HCT116 (cell line): Measurements from ENCODE around the gene RIPK4. TPM values are rescaled to one million over a fixed set of nuclear protein-coding genes. Genes with fewer than 3 reads are reported as not detected.

ENCODE experiments used
- ATAC-seq: fragments of 200-7000 bp; cut with Tn5 transposase; 2 replicates; pipeline ENCODE4 v1.9.1; 2020; ENCODE audit warnings: mild to moderate bottlenecking, moderate library complexity
- BruUV-seq: library from RNA; stranded (reverse); fragments of 400-500 nt; replicated peaks from 2 replicates; lab custom pipeline; 2021; lab: Mats Ljungman, UMichigan
- CTCF ChIA-PET: fragments of 300-600 bp; sonication (Branson Sonifier 250); formaldehyde crosslinking; loops from one replicate; lab custom pipeline; 2021; ENCODE audit warnings: antibody characterized with exemption; lab: Charles Lee
- POLR2A ChIA-PET: fragments of 300-600, 350-600 bp; sonication (Branson Sonifier 250); formaldehyde crosslinking; loops from one replicate; lab custom pipeline; 2021; ENCODE audit warnings: antibody characterized with exemption; lab: Charles Lee
- RAD21 ChIA-PET, 2 experiments: fragments of 300-600 bp; sonication (Branson Sonifier 250); formaldehyde crosslinking; loops; one replicate each; lab custom pipeline; 2023; ENCODE audit warnings: low total read pairs in 2 of 2; ENCODE audit not compliant: uncharacterized antibody in 2 of 2, unreplicated experiment in 2 of 2, low non-redundant PET in 1 of 2; lab: Charles Lee
- DNase-seq: peaks from one replicate; pipeline ENCODE4 v3.0.0-alpha.2; 2010; ENCODE audit warnings: low read depth, low spot score
- H2AFZ ChIP-seq: fragments of 200-600 bp; shearing (Covaris generic), sonication (generic); 2 replicates; pipeline ENCODE4 v1.6.1; 2017; ENCODE audit warnings: low read depth, mixed run types, mixed read lengths, antibody characterized with exemption, low read length; ENCODE audit not compliant: poor library complexity, severe bottlenecking
- H3K27ac ChIP-seq: 2 replicates; pipeline ENCODE4 v1.5.1; 2012; ENCODE audit warnings: low read depth, low read length
- H3K27me3 ChIP-seq: fragments of 200-600 bp; sonication (generic); 2 replicates; pipeline ENCODE4 v1.6.1; 2016; ENCODE audit warnings: mixed run types, low read length, mixed read lengths; ENCODE audit not compliant: insufficient read depth
- H3K36me3 ChIP-seq, 2 experiments: fragments of 200-500 bp in 1 of 2; fragments of 200-600 bp in 1 of 2; sonication (Bioruptor generic) in 1 of 2; sonication (generic) in 1 of 2; 2 replicates each; pipeline versions ENCODE4 v1.5.1 to v1.6.1; 2014 to 2016; ENCODE audit warnings: low read length in 2 of 2, inconsistent platforms in 1 of 2, mixed read lengths in 1 of 2, mixed run types in 1 of 2; ENCODE audit not compliant: insufficient read depth in 2 of 2, control insufficient read depth in 1 of 2
- H3K4me1 ChIP-seq, 2 experiments: fragments of 200-600 bp in 1 of 2; sonication (generic) in 1 of 2; 2 replicates each; pipeline versions ENCODE4 v1.5.1 to v1.6.1; 2012 to 2017; ENCODE audit warnings: low read length in 2 of 2, inconsistent platforms in 1 of 2, mild to moderate bottlenecking in 1 of 2, mixed read lengths in 1 of 2, mixed run types in 1 of 2, moderate library complexity in 1 of 2; ENCODE audit not compliant: insufficient read depth in 2 of 2, control insufficient read depth in 1 of 2
- H3K4me2 ChIP-seq: fragments of 200-600 bp; sonication (generic); 2 replicates; pipeline ENCODE4 v1.6.1; 2017; ENCODE audit warnings: mixed run types, low read length, mixed read lengths
- H3K4me3 ChIP-seq, 2 experiments: fragments of 200-600 bp in 1 of 2; sonication (generic) in 1 of 2; replicated peaks in 1 of 2; 2 replicates each; pipeline ENCODE4 v1.5.1; 2011 to 2016; ENCODE audit warnings: low read length in 2 of 2, control low read depth in 1 of 2, low read depth in 1 of 2, mild to moderate bottlenecking in 1 of 2, mixed read lengths in 1 of 2, mixed run types in 1 of 2
- H3K79me2 ChIP-seq: fragments of 200-600 bp; sonication (generic); 2 replicates; pipeline ENCODE4 v1.6.1; 2017; ENCODE audit warnings: mild to moderate bottlenecking, mixed run types, low read length, moderate library complexity, mixed read lengths; ENCODE audit not compliant: insufficient read depth
- H3K9ac ChIP-seq: fragments of 200-600 bp; sonication (generic); 2 replicates; pipeline ENCODE4 v1.6.1; 2016; ENCODE audit warnings: low read length, mixed read lengths
- H3K9me2 ChIP-seq: fragments of 200-600 bp; sonication (generic), shearing (Covaris generic); 2 replicates; pipeline ENCODE4 v1.6.1; 2017; ENCODE audit warnings: mixed run types, mild to moderate bottlenecking, moderate library complexity; ENCODE audit not compliant: insufficient read depth
- H3K9me3 ChIP-seq, 2 experiments: fragments of 200-500 bp in 1 of 2; fragments of 200-600 bp in 1 of 2; sonication (Bioruptor generic) in 1 of 2; sonication (generic) in 1 of 2; 2 replicates each; pipeline ENCODE4 v1.6.1; 2014 to 2017; ENCODE audit warnings: low read length in 2 of 2, mixed read lengths in 2 of 2, inconsistent platforms in 1 of 2, low read depth in 1 of 2, mild to moderate bottlenecking in 1 of 2, mixed run types in 1 of 2, moderate library complexity in 1 of 2; ENCODE audit not compliant: control insufficient read depth in 1 of 2, insufficient read depth in 1 of 2
- H4K20me1 ChIP-seq: fragments of 200-600 bp; sonication (generic), shearing (Covaris generic); 2 replicates; pipeline ENCODE4 v1.6.1; 2017; ENCODE audit warnings: mixed run types, mild to moderate bottlenecking, moderate library complexity; ENCODE audit not compliant: insufficient read depth
- EZH2 ChIP-seq: fragments of 200-600 bp; sonication (generic); IDR thresholded peaks from 2 replicates; pipeline ENCODE4 v1.6.1; 2017; ENCODE audit warnings: antibody characterized with exemption, mixed run types
- EZH2phosphoT487 ChIP-seq: fragments of 200-600 bp; IDR thresholded peaks from 2 replicates; pipeline ENCODE4 v1.6.1; 2018; ENCODE audit warnings: antibody characterized with exemption, borderline replicate concordance
- REST ChIP-seq: IDR thresholded peaks from 2 replicates; pipeline ENCODE4 v1.6.1; 2012; ENCODE audit warnings: low read depth
- SIN3A ChIP-seq: IDR thresholded peaks from 2 replicates; pipeline ENCODE4 v1.6.1; 2012; ENCODE audit warnings: low read depth
- SP1 ChIP-seq: IDR thresholded peaks from 2 replicates; pipeline ENCODE4 v1.6.1; 2012; ENCODE audit warnings: low read depth
- ZBTB33 ChIP-seq: IDR thresholded peaks from 2 replicates; pipeline ENCODE4 v1.6.1; 2011; ENCODE audit warnings: mild to moderate bottlenecking, low read length, moderate library complexity; ENCODE audit not compliant: insufficient replicate concordance; ENCODE audit errors: extremely low read depth
- ZFX ChIP-seq: fragments of 450-650 bp; IDR thresholded peaks from 2 replicates; pipeline ENCODE4 v1.6.1; 2017
- ZNF274 ChIP-seq: fragments of 200-500 bp; sonication (Bioruptor generic); IDR thresholded peaks from 2 replicates; pipeline ENCODE4 v1.6.1; 2014; ENCODE audit warnings: mild to moderate bottlenecking, low read depth, low read length, inconsistent platforms
- intact Hi-C: fragments of 100-400 bp; cut with micrococcal nuclease; formaldehyde crosslinking; loops from 2 replicates; pipeline ENCODE4 v1.10.0; 2022
- total RNA-seq: library from RNA; stranded (reverse); gene quantifications from one replicate; pipeline ENCODE4 v1.2.1, GENCODE V29; 2021; ENCODE audit not compliant: unreplicated experiment

RIPK4 gene
- total RNA-seq, 1 experiment from 2014 or later: 9.9 TPM

DNA sequence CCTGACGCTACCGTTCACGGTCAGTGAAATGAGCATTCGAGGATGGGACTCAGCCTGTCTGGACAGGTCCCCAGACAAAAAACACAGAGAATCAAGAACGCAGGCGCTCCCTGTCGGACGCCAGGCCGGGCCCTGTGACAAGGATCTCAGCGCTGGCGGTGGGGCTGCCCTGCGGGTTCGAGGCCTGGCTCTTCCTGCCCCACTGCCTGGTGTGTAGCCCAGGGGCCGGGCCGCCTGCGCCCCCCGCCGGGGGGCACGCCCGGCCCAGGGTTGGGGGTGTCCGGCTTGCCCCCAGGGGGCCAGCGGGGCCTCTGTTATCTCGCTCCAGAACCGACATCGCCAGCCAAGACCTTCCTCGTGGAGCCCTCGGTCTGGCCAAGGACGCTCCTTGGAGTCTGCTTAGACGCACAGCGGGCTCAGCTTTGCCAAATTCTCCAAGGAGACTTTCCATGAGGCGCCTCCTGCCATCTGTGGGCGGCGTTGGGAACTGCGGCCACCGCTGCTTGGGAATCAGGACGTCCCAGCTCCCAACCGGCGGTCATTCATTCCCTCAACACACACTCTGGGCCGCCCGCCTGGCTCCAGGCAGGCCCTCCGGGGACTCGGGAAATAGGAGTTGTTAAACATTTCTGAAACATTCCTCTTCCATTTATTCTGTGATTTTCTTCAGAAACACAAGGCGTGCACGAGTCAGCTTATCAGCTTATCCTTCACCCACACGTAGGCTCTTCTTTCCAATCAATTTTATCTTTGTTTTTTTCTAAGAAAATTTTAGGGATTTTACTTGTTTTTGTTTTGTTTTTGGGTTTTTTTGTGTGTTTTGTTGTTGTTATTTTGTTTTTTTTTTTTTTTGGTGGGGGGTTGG lies 11.3 kb upstream of the RIPK4 start (continued):
- no peak for TF ChIP-seq ZBTB33

GRCh38 chr21:41776778-41777177 lies 9.9 kb upstream of the RIPK4 start:
- no peak overlapping the region for H3K9ac ChIP-seq
- no peak for ATAC-seq
- no peak overlapping the region for H3K4me2 ChIP-seq
- peaks cover 2 to 17% of the 10 kb centered on the region in 2 experiments; a peak in 3 of 4 replicates for H3K4me1 ChIP-seq
- RAD21 ChIA-PET: interaction anchor here (0.6 to 2.4 kb wide), 3 partner anchors 46 to 164 kb away, joined by 3 to 8 read pairs (median 7); no protein-coding TSS in a partner anchor
- no peak overlapping the region for H2AFZ ChIP-seq
- H4K20me1 ChIP-seq: no peaks in the 10 kb centered on the region
- peaks cover 54% of the 10 kb centered on the region for H3K27me3 ChIP-seq
- no peak overlapping the region for H3K4me3 ChIP-seq
- H3K36me3 ChIP-seq: no peaks in the 10 kb centered on the region
- no TSS peak for BruUV-seq
- H3K9me2 ChIP-seq: no peaks in the 10 kb centered on the region
- no peak for TF ChIP-seq SIN3A
- TF ChIP-seq SP1: no peak
- TF ChIP-seq ZFX: no peak
- TF ChIP-seq EZH2: no peak
- no peak for TF ChIP-seq EZH2phosphoT487
- no peak for TF ChIP-seq ZNF274
- TF ChIP-seq REST: no peak
- TF ChIP-seq, all 23 proteins: peak for 0
- Histone ChIP-seq H3K27ac (no peak overlapping the region), H3K9me3 (no peaks in the 10 kb centered on the region), H3K79me2 (no peaks in the 10 kb centered on the region)
- intact Hi-C loops: loop anchor here (5.0 kb wide), 2 partner anchors 114 to 494 kb away; no protein-coding TSS in a partner anchor
- CTCF ChIA-PET: interaction anchor here (0.9 to 3.1 kb wide), 4 partner anchors 9 to 494 kb away, joined by 3 to 18 read pairs (median 10); partner anchors contain the start of gene RIPK4
- POLR2A ChIA-PET: interaction anchor here (1.0 kb wide), 1 partner anchor 164 kb away, joined by 6 read pairs; no protein-coding TSS in a partner anchor
- DNase-seq: no peak
